GM12864 (cell line): ENCODE data around the gene SELPLG.

Experiments
- DNase-seq: peaks from one replicate; pipeline ENCODE4 v3.0.0-alpha.2; 2011; ENCODE audit warnings: low read depth
- H3K4me3 ChIP-seq: 2 replicates; pipeline ENCODE4 v1.5.1; 2011; ENCODE audit warnings: mild to moderate bottlenecking, low read depth, low read length, control low read depth
- CTCF ChIP-seq: IDR thresholded peaks from 2 replicates; pipeline ENCODE4 v1.5.1; 2011; ENCODE audit warnings: low read depth, mild to moderate bottlenecking, moderate library complexity, low read length, control low read depth, inconsistent platforms; ENCODE audit errors: missing control alignments

SELPLG gene

GRCh38 chr12:108646600-108647579, 13.2 kb upstream of the SELPLG start:
- peak; percentile 10 for TF ChIP-seq CTCF
- DNase-seq, result no peak
- H3K4me3 ChIP-seq, result no peak overlapping the region

- no peak for TF ChIP-seq CTCF
- H3K4me3 ChIP-seq, result no peak overlapping the region
- no peak for DNase-seq
Observed at GRCh38 chr12:108645686-108646599, 12.2 kb upstream of the SELPLG start.

GRCh38 chr12:108644811-108645120, 11.1 kb upstream of the SELPLG start:
- no peak for DNase-seq
- no peak for TF ChIP-seq CTCF

GRCh38 chr12:108643941-108644810, 10.5 kb upstream of the SELPLG start:
- no peak overlapping the region for H3K4me3 ChIP-seq
- no peak for TF ChIP-seq CTCF
- no peak for DNase-seq

More at GRCh38 chr12:108644811-108645120, 11.1 kb upstream of the SELPLG start:
- H3K4me3 ChIP-seq, result no peak overlapping the region

- no peak for DNase-seq
- no peak overlapping the region for H3K4me3 ChIP-seq
- TF ChIP-seq CTCF, result no peak
Observed at GRCh38 chr12:108642899-108643654, 9.4 kb upstream of the SELPLG start.

GRCh38 chr12:108642269-108642870, 8.7 kb upstream of the SELPLG start:
- H3K4me3 ChIP-seq, result no peak overlapping the region
- no peak for DNase-seq
- TF ChIP-seq CTCF, result no peak
